WTC11 (cell line): Measurements from ENCODE around the gene DMRTA2. TPM values are rescaled to one million over a fixed set of nuclear protein-coding genes. Genes with fewer than 3 reads are reported as not detected.
A peak's percentile ranks its signal among the peaks of the same experiment; 100 is the strongest.

Experiments used
- ATAC-seq: fragments of 200-7000 bp; cut with Tn5 transposase; 2 replicates; pipeline ENCODE4 v1.10.0; 2021; ENCODE audit warnings: mild to moderate bottlenecking, moderate library complexity
- CTCF ChIA-PET: fragments of 300-600 bp; sonication (Branson Sonifier 250); formaldehyde crosslinking; loops from one replicate; lab custom pipeline; 2021; ENCODE audit warnings: antibody characterized with exemption; lab: Charles Lee
- POLR2A ChIA-PET: fragments of 350-600 bp; sonication (Branson Sonifier 250); formaldehyde crosslinking; loops from one replicate; lab custom pipeline; 2021; ENCODE audit warnings: antibody characterized with exemption; lab: Charles Lee
- DNase-seq: peaks from one replicate; pipeline ENCODE4 v3.0.0; 2021; ENCODE audit warnings: low spot score
- H3K27ac Mint-ChIP-seq: 2 replicates; pipeline ENCODE4 v1.8.0; 2021; ENCODE audit warnings: mixed read lengths
- H3K27me3 Mint-ChIP-seq: 2 replicates; pipeline ENCODE4 v1.8.0; 2021; ENCODE audit warnings: low read depth, mild to moderate bottlenecking, moderate library complexity, mixed read lengths
- H3K36me3 Mint-ChIP-seq: 2 replicates; pipeline ENCODE4 v1.8.0; 2021; ENCODE audit warnings: mixed read lengths
- H3K4me1 Mint-ChIP-seq: 2 replicates; pipeline ENCODE4 v1.8.0; 2022; ENCODE audit warnings: mixed read lengths
- H3K4me3 Mint-ChIP-seq: 2 replicates; pipeline ENCODE4 v1.8.0; 2021; ENCODE audit warnings: mild to moderate bottlenecking, moderate library complexity, mixed read lengths
- H3K9me3 Mint-ChIP-seq: 2 replicates; pipeline ENCODE4 v1.8.0; 2021; ENCODE audit warnings: mixed read lengths
- FOXP1 ChIP-seq: sonication (generic); formaldehyde crosslinking; IDR thresholded peaks from 2 replicates; pipeline ENCODE4 v1.8.0; 2022; ENCODE audit warnings: missing genetic modification reagents, mild to moderate bottlenecking, moderate library complexity, borderline replicate concordance
- GRHL2 ChIP-seq: fragments of 250-450 bp; sonication (Bioruptor Pico); IDR thresholded peaks from 2 replicates; pipeline ENCODE4 v1.8.0; 2022; ENCODE audit warnings: mild to moderate bottlenecking, moderate library complexity; ENCODE audit not compliant: insufficient replicate concordance, severe bottlenecking
- HMGA2 ChIP-seq: fragments of 250-450 bp; sonication (Bioruptor Pico); IDR thresholded peaks from 2 replicates; pipeline ENCODE4 v1.4.0; 2021; ENCODE audit warnings: mild to moderate bottlenecking, moderate library complexity
- HMGXB4 ChIP-seq: sonication (generic); formaldehyde crosslinking; IDR thresholded peaks from 2 replicates; pipeline ENCODE4 v1.8.1; 2023; ENCODE audit warnings: mild to moderate bottlenecking, moderate library complexity, missing genetic modification reagents
- JUN ChIP-seq: sonication (generic); formaldehyde crosslinking; IDR thresholded peaks from 2 replicates; pipeline ENCODE4 v1.8.0; 2023; ENCODE audit warnings: mild to moderate bottlenecking, missing genetic modification reagents
- MLX ChIP-seq: sonication (generic); formaldehyde crosslinking; IDR thresholded peaks from 2 replicates; pipeline ENCODE4 v1.8.1; 2023; ENCODE audit warnings: mild to moderate bottlenecking, missing genetic modification reagents, moderate library complexity
- PRRX2 ChIP-seq: fragments of 250-450 bp; sonication (Bioruptor Pico); IDR thresholded peaks from 2 replicates; pipeline ENCODE4 v1.8.0; 2021; ENCODE audit warnings: mild to moderate bottlenecking
- USF1 ChIP-seq: sonication (generic); formaldehyde crosslinking; IDR thresholded peaks from 2 replicates; pipeline ENCODE4 v1.8.0; 2022; ENCODE audit warnings: mild to moderate bottlenecking, missing genetic modification reagents
- ZMAT4 ChIP-seq: fragments of 250-450 bp; sonication (Bioruptor Pico); IDR thresholded peaks from 2 replicates; pipeline ENCODE4 v1.9.0; 2021; ENCODE audit warnings: mild to moderate bottlenecking
- ZNF532 ChIP-seq: fragments of 250-450 bp; sonication (Bioruptor Pico); IDR thresholded peaks from 2 replicates; pipeline ENCODE4 v1.9.0; 2021; ENCODE audit warnings: mild to moderate bottlenecking, borderline replicate concordance
- total RNA-seq: library from RNA; stranded (reverse); gene quantifications from 3 replicates; pipeline ENCODE4 v1.2.3, GENCODE V29; 2021

DMRTA2 gene
- total RNA-seq, 1 experiment from 2014 or later = not detected

GRCh38 chr1:50420689-50421365 is 2.4 kb downstream of the DMRTA2 start (continued):
- TF ChIP-seq ZNF532 (CRISPR knock-in tag) (no peak), FOXP1 (CRISPR knock-in tag) (peak; percentile 74; the same call in 1 of the 2 replicates)

GRCh38 chr1:50419907-50420677 is 3.2 kb downstream of the DMRTA2 start:
- CTCF ChIA-PET = interaction anchor here (1.2 kb wide), 1 partner anchor 10 kb away, joined by 6 read pairs; no protein-coding TSS in a partner anchor
- Mint-ChIP-seq H3K9me3 (no peaks in the 10 kb centered on the region), H3K27ac (no peak overlapping the region), H3K4me1 (peaks cover 64% of the 10 kb centered on the region), H3K36me3 (peaks cover 7% of the 10 kb centered on the region), H3K27me3 (peaks cover 97% of the 10 kb centered on the region), H3K4me3 (peak overlapping the region; percentile 57)
- POLR2A ChIA-PET = no interaction called here
- DNase-seq = no peak
- TF ChIP-seq PRRX2 (CRISPR knock-in tag) = no peak
- no peak for TF ChIP-seq HMGXB4 (CRISPR knock-in tag)
- no peak for TF ChIP-seq MLX (CRISPR knock-in tag)
- TF ChIP-seq USF1 (CRISPR knock-in tag) = no peak
- no peak for TF ChIP-seq JUN
- no peak for TF ChIP-seq HMGA2 (CRISPR knock-in tag)
- ATAC-seq = no peak

GRCh38 chr1:50419192-50419906 is 3.9 kb downstream of the DMRTA2 start:
- H3K9me3 Mint-ChIP-seq = no peaks in the 10 kb centered on the region
- peak; percentile 2; the same call in 1 of the 2 replicates for ATAC-seq
- peaks cover 59% of the 10 kb centered on the region for H3K4me1 Mint-ChIP-seq
- POLR2A ChIA-PET = no interaction called here
- H3K27me3 Mint-ChIP-seq = peaks cover 97% of the 10 kb centered on the region
- H3K27ac Mint-ChIP-seq = no peak overlapping the region
- 0 out of 2 replicates have a peak, but pooled peaks have one; percentile 15 for TF ChIP-seq HMGXB4 (CRISPR knock-in tag)
- no peak for TF ChIP-seq ZMAT4 (CRISPR knock-in tag)
- no peak for TF ChIP-seq GRHL2
- TF ChIP-seq, all 79 proteins: peak for 1
- CTCF ChIA-PET = interaction anchor here (0.7 to 1.2 kb wide), 3 partner anchors 11 to 245 kb away, joined by 3 to 6 read pairs (median 3); no protein-coding TSS in a partner anchor
- peaks cover 9% of the 10 kb centered on the region; the same call in 1 of the 2 replicates for H3K36me3 Mint-ChIP-seq
- H3K4me3 Mint-ChIP-seq = peak overlapping the region; percentile 6; the same call in 1 of the 2 replicates
- DNase-seq = peak; percentile 54
